ENCODE results near the gene DCD. TPM values are rescaled to one million over a fixed set of nuclear protein-coding genes. Genes with fewer than 3 reads are reported as not detected.

The DCD gene
- total and polyA plus RNA-seq, 10 of the 15 experiments (the other 5 are each of a cell fraction or from before 2014, with no cell fraction given) = not detected

DNA sequence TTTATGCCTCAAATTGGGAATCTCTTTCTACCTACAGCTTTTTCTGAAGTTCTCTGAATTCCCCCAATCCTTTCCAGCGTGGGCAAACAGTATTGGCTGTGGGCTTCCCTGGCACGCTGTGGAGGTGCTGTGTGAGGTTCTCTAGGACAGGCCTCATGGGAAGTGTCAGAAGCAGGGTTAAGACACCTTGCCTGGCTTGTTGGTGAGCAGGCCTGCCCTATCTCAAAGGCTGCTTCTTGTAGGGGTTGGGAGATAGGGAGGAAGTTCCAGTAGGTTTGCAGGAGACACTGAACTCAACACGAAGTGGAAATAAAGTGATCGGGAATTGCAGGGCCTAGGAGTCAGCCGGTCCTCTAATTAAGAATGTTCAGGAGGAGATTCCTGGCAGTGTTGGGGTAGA is 30.0 kb upstream of the DCD start (continued):
- TF ChIP-seq, protein P1, sequence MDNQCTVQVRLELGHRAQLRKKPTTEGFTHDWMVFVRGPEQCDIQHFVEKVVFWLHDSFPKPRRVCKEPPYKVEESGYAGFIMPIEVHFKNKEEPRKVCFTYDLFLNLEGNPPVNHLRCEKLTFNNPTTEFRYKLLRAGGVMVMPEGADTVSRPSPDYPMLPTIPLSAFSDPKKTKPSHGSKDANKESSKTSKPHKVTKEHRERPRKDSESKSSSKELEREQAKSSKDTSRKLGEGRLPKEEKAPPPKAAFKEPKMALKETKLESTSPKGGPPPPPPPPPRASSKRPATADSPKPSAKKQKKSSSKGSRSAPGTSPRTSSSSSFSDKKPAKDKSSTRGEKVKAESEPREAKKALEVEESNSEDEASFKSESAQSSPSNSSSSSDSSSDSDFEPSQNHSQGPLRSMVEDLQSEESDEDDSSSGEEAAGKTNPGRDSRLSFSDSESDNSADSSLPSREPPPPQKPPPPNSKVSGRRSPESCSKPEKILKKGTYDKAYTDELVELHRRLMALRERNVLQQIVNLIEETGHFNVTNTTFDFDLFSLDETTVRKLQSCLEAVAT (IDR thresholded peaks at IDR 0.05) = no peak
- TF ChIP-seq SREBF2 (IDR thresholded peaks at IDR 0.05; ENCODE audit: low read length) = no peak
- TF ChIP-seq PAX8 (IDR thresholded peaks at IDR 0.05) = no peak
- no peak for TF ChIP-seq SRF (IDR thresholded peaks at IDR 0.05; ENCODE audit: low read depth in 2 of 2, low read length in 2 of 2)
- no peak for TF ChIP-seq FOS (IDR thresholded peaks at IDR 0.05; ENCODE audit: borderline replicate concordance, extremely low read depth, insufficient read length)
- TF ChIP-seq RB1 (IDR thresholded peaks at IDR 0.05; ENCODE audit: borderline replicate concordance) = no peak
- no peak for TF ChIP-seq SUPT20H (IDR thresholded peaks at IDR 0.05; ENCODE audit: borderline replicate concordance, control insufficient read depth, low read depth, low read length)
- no peak for TF ChIP-seq KAT2A (conservative IDR thresholded peaks at IDR 0.05; ENCODE audit: control insufficient read depth, low read depth, low read length)
- no peak for TF ChIP-seq ESRRA (IDR thresholded peaks at IDR 0.05; ENCODE audit: low read length)
- TF ChIP-seq EGR1 (IDR thresholded peaks at IDR 0.05; ENCODE audit: borderline replicate concordance in 1 of 2, low read depth in 2 of 2, low read length in 2 of 2) = no peak
- TF ChIP-seq GABPA (IDR thresholded peaks at IDR 0.05; ENCODE audit: low read depth) = no peak

DNA sequence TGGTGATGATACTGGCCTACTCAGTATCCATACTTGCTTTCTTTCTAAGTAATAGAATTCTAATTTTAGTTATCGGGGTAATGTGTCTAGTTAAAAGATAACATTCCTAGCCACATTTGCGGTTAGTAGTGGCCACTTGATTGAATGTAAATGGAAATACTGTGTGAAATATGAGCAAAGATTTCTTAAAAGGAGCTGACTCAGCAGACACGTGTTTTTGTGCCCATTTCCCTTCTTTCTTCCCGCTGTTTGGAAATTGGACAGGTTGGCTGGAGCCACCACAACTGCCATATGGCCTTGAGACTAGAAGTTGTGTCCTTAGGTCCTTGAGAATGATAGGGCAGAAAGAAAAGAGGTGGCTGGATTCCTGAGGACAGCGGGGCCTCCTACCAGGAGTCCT is 19.8 kb upstream of the DCD start:
- intact Hi-C loops (cut with micrococcal nuclease; ENCODE audit: unreplicated experiment) = no loop called here
- Histone ChIP-seq H3K4me2 (ENCODE audit: control insufficient read depth, insufficient read depth) (no peak overlapping the region), H3K79me2 (ENCODE audit: control insufficient read depth, insufficient read depth, low read length) (no peaks in the 10 kb centered on the region), H3K9me3 (replicated peaks; ENCODE audit: control insufficient read depth, insufficient read depth, low read length) (no peaks in the 10 kb centered on the region; the same call in 2 of the 3 replicates), H3K36me3 (ENCODE audit: control insufficient read depth in 2 of 2, insufficient read depth in 2 of 2, low read length in 1 of 2) (no peaks in the 10 kb centered on the region), H3K4me1 (ENCODE audit: control insufficient read depth, insufficient read depth, low read length) (peaks cover 6% of the 10 kb centered on the region; the same call in 1 of the 2 replicates), H3K4me3 (no peak overlapping the region), H4K20me1 (ENCODE audit: control insufficient read depth, insufficient read depth) (no peaks in the 10 kb centered on the region), H3K9ac (ENCODE audit: control insufficient read depth, insufficient read depth, low read length) (no peak overlapping the region), H3K27ac (ENCODE audit: control insufficient read depth, insufficient read depth) (no peak overlapping the region), H3K27me3 (replicated peaks in 1 of 2; ENCODE audit: control insufficient read depth in 2 of 2, insufficient read depth in 2 of 2, low read length in 1 of 2) (no peaks in the 10 kb centered on the region), H2AFZ (ENCODE audit: control insufficient read depth, low read depth, low read length) (no peak overlapping the region)
- DNase-seq (ENCODE audit: low read depth, low spot score) (no peak), FAIRE-seq (no peak), ATAC-seq (no peak)
- POLR2A ChIA-PET = no interaction called here
- SMC1A ChIA-PET (ENCODE audit: uncharacterized antibody, unreplicated experiment) = no interaction called here
- in situ Hi-C loops (cut with MboI) = no loop called here
- 53% methylated on average over 5 of the region's 5 CpGs for WGBS (ENCODE audit: insufficient coverage, insufficient replicate concordance, low lambda C conversion rate, missing lambda C conversion rate)
- CTCF ChIA-PET = interaction anchor here (2.2 kb wide), 1 partner anchor 9 kb away, joined by 7 read pairs; no protein-coding TSS in a partner anchor
- RAD21 ChIA-PET (ENCODE audit: unreplicated experiment) = no interaction called here
- BruUV-seq (replicated peaks) = no TSS peak
- TF ChIP-seq TCF12 (IDR thresholded peaks at IDR 0.05; ENCODE audit: low read depth, low read length) (no peak), ZZZ3 (IDR thresholded peaks at IDR 0.05; ENCODE audit: control insufficient read depth, insufficient read length, low read depth) (no peak), CHD4 (IDR thresholded peaks at IDR 0.05) (no peak), PAX8 (IDR thresholded peaks at IDR 0.05) (no peak), TARDBP (IDR thresholded peaks at IDR 0.05; ENCODE audit: borderline replicate concordance) (no peak)
- TF ChIP-seq, protein P2, sequence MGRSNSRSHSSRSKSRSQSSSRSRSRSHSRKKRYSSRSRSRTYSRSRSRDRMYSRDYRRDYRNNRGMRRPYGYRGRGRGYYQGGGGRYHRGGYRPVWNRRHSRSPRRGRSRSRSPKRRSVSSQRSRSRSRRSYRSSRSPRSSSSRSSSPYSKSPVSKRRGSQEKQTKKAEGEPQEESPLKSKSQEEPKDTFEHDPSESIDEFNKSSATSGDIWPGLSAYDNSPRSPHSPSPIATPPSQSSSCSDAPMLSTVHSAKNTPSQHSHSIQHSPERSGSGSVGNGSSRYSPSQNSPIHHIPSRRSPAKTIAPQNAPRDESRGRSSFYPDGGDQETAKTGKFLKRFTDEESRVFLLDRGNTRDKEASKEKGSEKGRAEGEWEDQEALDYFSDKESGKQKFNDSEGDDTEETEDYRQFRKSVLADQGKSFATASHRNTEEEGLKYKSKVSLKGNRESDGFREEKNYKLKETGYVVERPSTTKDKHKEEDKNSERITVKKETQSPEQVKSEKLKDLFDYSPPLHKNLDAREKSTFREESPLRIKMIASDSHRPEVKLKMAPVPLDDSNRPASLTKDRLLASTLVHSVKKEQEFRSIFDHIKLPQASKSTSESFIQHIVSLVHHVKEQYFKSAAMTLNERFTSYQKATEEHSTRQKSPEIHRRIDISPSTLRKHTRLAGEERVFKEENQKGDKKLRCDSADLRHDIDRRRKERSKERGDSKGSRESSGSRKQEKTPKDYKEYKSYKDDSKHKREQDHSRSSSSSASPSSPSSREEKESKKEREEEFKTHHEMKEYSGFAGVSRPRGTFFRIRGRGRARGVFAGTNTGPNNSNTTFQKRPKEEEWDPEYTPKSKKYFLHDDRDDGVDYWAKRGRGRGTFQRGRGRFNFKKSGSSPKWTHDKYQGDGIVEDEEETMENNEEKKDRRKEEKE (IDR thresholded peaks at IDR 0.05) = no peak
- TF ChIP-seq, protein P3, sequence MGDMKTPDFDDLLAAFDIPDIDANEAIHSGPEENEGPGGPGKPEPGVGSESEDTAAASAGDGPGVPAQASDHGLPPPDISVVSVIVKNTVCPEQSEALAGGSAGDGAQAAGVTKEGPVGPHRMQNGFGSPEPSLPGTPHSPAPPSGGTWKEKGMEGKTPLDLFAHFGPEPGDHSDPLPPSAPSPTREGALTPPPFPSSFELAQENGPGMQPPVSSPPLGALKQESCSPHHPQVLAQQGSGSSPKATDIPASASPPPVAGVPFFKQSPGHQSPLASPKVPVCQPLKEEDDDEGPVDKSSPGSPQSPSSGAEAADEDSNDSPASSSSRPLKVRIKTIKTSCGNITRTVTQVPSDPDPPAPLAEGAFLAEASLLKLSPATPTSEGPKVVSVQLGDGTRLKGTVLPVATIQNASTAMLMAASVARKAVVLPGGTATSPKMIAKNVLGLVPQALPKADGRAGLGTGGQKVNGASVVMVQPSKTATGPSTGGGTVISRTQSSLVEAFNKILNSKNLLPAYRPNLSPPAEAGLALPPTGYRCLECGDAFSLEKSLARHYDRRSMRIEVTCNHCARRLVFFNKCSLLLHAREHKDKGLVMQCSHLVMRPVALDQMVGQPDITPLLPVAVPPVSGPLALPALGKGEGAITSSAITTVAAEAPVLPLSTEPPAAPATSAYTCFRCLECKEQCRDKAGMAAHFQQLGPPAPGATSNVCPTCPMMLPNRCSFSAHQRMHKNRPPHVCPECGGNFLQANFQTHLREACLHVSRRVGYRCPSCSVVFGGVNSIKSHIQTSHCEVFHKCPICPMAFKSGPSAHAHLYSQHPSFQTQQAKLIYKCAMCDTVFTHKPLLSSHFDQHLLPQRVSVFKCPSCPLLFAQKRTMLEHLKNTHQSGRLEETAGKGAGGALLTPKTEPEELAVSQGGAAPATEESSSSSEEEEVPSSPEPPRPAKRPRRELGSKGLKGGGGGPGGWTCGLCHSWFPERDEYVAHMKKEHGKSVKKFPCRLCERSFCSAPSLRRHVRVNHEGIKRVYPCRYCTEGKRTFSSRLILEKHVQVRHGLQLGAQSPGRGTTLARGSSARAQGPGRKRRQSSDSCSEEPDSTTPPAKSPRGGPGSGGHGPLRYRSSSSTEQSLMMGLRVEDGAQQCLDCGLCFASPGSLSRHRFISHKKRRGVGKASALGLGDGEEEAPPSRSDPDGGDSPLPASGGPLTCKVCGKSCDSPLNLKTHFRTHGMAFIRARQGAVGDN (IDR thresholded peaks at IDR 0.05) = no peak
